SK-N-SH (cell line): Measurements from ENCODE around the gene BORCS6. TPM values are rescaled to one million over a fixed set of nuclear protein-coding genes. Genes with fewer than 3 reads are reported as not detected.

Experiments
- CTCF ChIA-PET: fragments of 300-600, 350-600 bp; formaldehyde crosslinking; extraction: SDS; loops from one replicate; lab custom pipeline; 2021; lab: Yijun Ruan, JAX
- POLR2A ChIA-PET: fragments of 350-600 bp; sonication (Branson Sonifier 250); formaldehyde crosslinking; extraction: SDS; loops from one replicate; lab custom pipeline; 2020; ENCODE audit warnings: antibody characterized with exemption, inconsistent platforms; lab: Yijun Ruan, JAX
- DNase-seq: peaks from one replicate; pipeline ENCODE4 v3.0.0; 2012
- H2AFZ ChIP-seq: fragments of 200-600 bp; sonication (generic); 2 replicates; pipeline ENCODE4 v1.8.1; 2016; ENCODE audit warnings: antibody characterized with exemption, mild to moderate bottlenecking, low read depth
- H3F3A ChIP-seq: fragments of 200-600 bp; sonication (generic); replicated peaks from 2 replicates; pipeline ENCODE3; 2016; ENCODE audit warnings: antibody characterized with exemption, mild to moderate bottlenecking; ENCODE audit not compliant: insufficient read depth
- H3K27ac ChIP-seq, 2 experiments: fragments of 200-500 bp in 1 of 2; fragments of 200-600 bp in 1 of 2; sonication (Bioruptor generic) in 1 of 2; sonication (generic), shearing (Covaris generic) in 1 of 2; 2 replicates each; pipeline versions ENCODE4 v1.5.1 to v1.6.1; 2014 to 2016; ENCODE audit warnings: low read depth in 2 of 2, inconsistent platforms in 1 of 2, low read length in 1 of 2, mild to moderate bottlenecking in 1 of 2, mixed read lengths in 1 of 2
- H3K27me3 ChIP-seq: fragments of 200-600 bp; sonication (generic), shearing (Covaris generic); 2 replicates; pipeline ENCODE4 v1.6.1; 2016; ENCODE audit warnings: mixed run types; ENCODE audit not compliant: insufficient read depth
- H3K36me3 ChIP-seq, 2 experiments: fragments of 200-500 bp in 1 of 2; fragments of 200-600 bp in 1 of 2; sonication (Bioruptor generic) in 1 of 2; sonication (generic) in 1 of 2; replicated peaks in 1 of 2; 2 replicates each; pipeline versions ENCODE3 to v1.5.1; 2014 to 2016; ENCODE audit warnings: low read length in 1 of 2, mild to moderate bottlenecking in 1 of 2; ENCODE audit not compliant: insufficient read depth in 2 of 2, control insufficient read depth in 1 of 2
- H3K4me1 ChIP-seq, 2 experiments: fragments of 200-500 bp in 1 of 2; fragments of 200-600 bp in 1 of 2; sonication (Bioruptor generic) in 1 of 2; sonication (generic), shearing (Covaris generic) in 1 of 2; 2 replicates each; pipeline versions ENCODE4 v1.5.1 to v1.6.1; 2014 to 2016; ENCODE audit warnings: low read depth in 1 of 2, low read length in 1 of 2, mixed run types in 1 of 2; ENCODE audit not compliant: insufficient read depth in 2 of 2, control insufficient read depth in 1 of 2
- H3K4me2 ChIP-seq: fragments of 200-600 bp; sonication (generic), shearing (Covaris generic); 2 replicates; pipeline ENCODE4 v1.6.1; 2017; ENCODE audit warnings: mixed run types
- H3K4me3 ChIP-seq, 2 experiments: fragments of 200-500 bp in 1 of 2; fragments of 200-600 bp in 1 of 2; sonication (Bioruptor generic) in 1 of 2; sonication (generic), shearing (Covaris generic) in 1 of 2; 2 replicates each; pipeline versions ENCODE4 v1.5.1 to v1.8.1; 2014 to 2016; ENCODE audit warnings: low read depth in 2 of 2, inconsistent platforms in 1 of 2, low read length in 1 of 2, mild to moderate bottlenecking in 1 of 2, mixed read lengths in 1 of 2, moderate library complexity in 1 of 2
- H3K79me2 ChIP-seq: fragments of 200-600 bp; sonication (generic); 2 replicates; pipeline ENCODE4 v1.8.1; 2017; ENCODE audit warnings: mild to moderate bottlenecking; ENCODE audit not compliant: insufficient read depth
- H3K9ac ChIP-seq: fragments of 200-600 bp; sonication (generic); 2 replicates; pipeline ENCODE4 v1.6.1; 2017; ENCODE audit warnings: mixed run types
- H3K9me2 ChIP-seq: fragments of 200-600 bp; sonication (generic); 2 replicates; pipeline ENCODE4 v1.6.1; 2017; ENCODE audit warnings: mixed run types
- H3K9me3 ChIP-seq: fragments of 200-600 bp; sonication (generic); 2 replicates; pipeline ENCODE4 v1.6.1; 2017; ENCODE audit warnings: mixed run types, mild to moderate bottlenecking, moderate library complexity
- H4K20me1 ChIP-seq: fragments of 200-600 bp; sonication (generic); 2 replicates; pipeline ENCODE4 v1.6.1; 2017; ENCODE audit warnings: mild to moderate bottlenecking, mixed run types; ENCODE audit not compliant: insufficient read depth
- CTCF ChIP-seq: fragments of 200-600 bp; sonication (generic); IDR thresholded peaks from 2 replicates; pipeline ENCODE4 v1.6.1; 2017; ENCODE audit warnings: antibody characterized with exemption, mild to moderate bottlenecking, moderate library complexity
- ELF1 ChIP-seq: IDR thresholded peaks from 2 replicates; pipeline ENCODE4 v1.4.0; 2012
- EZH2phosphoT487 ChIP-seq: fragments of 200-600 bp; sonication (generic); IDR thresholded peaks from 2 replicates; pipeline ENCODE4 v1.6.1; 2017; ENCODE audit warnings: low read depth, mixed run types, mild to moderate bottlenecking, antibody characterized with exemption, moderate library complexity, borderline replicate concordance
- FOSL2 ChIP-seq: IDR thresholded peaks from 2 replicates; pipeline ENCODE4 v1.4.0; 2012; ENCODE audit warnings: low read depth, mild to moderate bottlenecking, moderate library complexity, borderline replicate concordance
- FOXJ3 ChIP-seq: sonication (generic); formaldehyde crosslinking; IDR thresholded peaks from 2 replicates; pipeline ENCODE4 v1.5.1; 2020; ENCODE audit warnings: mild to moderate bottlenecking, missing genetic modification reagents
- FOXM1 ChIP-seq: IDR thresholded peaks from 2 replicates; pipeline ENCODE4 v1.4.0; 2012; ENCODE audit warnings: low read depth, mild to moderate bottlenecking
- GABPA ChIP-seq: IDR thresholded peaks from 2 replicates; pipeline ENCODE4 v1.4.0; 2012; ENCODE audit warnings: low read depth, mild to moderate bottlenecking
- IRF3 ChIP-seq: fragments of 150-350 bp; IDR thresholded peaks from 2 replicates; pipeline ENCODE4 v1.6.1; 2016; ENCODE audit warnings: mild to moderate bottlenecking, low read depth, low read length
- MAX ChIP-seq: IDR thresholded peaks from 2 replicates; pipeline ENCODE4 v1.4.0; 2012; ENCODE audit warnings: low read depth
- MXI1 ChIP-seq: IDR thresholded peaks from 2 replicates; pipeline ENCODE4 v1.6.1; 2012; ENCODE audit warnings: mild to moderate bottlenecking, low read depth, low read length, improper control_type of control experiment
- NFIC ChIP-seq: IDR thresholded peaks from 2 replicates; pipeline ENCODE4 v1.4.0; 2012; ENCODE audit warnings: borderline replicate concordance
- RAD21 ChIP-seq: IDR thresholded peaks from 2 replicates; pipeline ENCODE4 v1.6.1; 2012; ENCODE audit warnings: mild to moderate bottlenecking, low read length
- REST ChIP-seq: IDR thresholded peaks from 2 replicates; pipeline ENCODE4 v1.6.1; 2012; ENCODE audit warnings: mild to moderate bottlenecking, low read depth, low read length, moderate library complexity
- RFX5 ChIP-seq: IDR thresholded peaks from 2 replicates; pipeline ENCODE4 v1.6.1; 2012; ENCODE audit warnings: mild to moderate bottlenecking, improper control_type of control experiment, low read length
- RXRA ChIP-seq: IDR thresholded peaks from 2 replicates; pipeline ENCODE4 v1.4.0; 2012; ENCODE audit warnings: low read depth, mild to moderate bottlenecking, borderline replicate concordance
- SIN3A ChIP-seq: IDR thresholded peaks from 2 replicates; pipeline ENCODE4 v1.6.1; 2012; ENCODE audit warnings: low read depth, mild to moderate bottlenecking, low read length, moderate library complexity, borderline replicate concordance
- SMC3 ChIP-seq: IDR thresholded peaks from 2 replicates; pipeline ENCODE4 v1.6.1; 2012; ENCODE audit warnings: low read depth, low read length, improper control_type of control experiment
- TAF1 ChIP-seq: IDR thresholded peaks from 2 replicates; pipeline ENCODE4 v1.6.1; 2012; ENCODE audit warnings: low read depth, mild to moderate bottlenecking, low read length, moderate library complexity, borderline replicate concordance
- TEAD4 ChIP-seq: IDR thresholded peaks from 2 replicates; pipeline ENCODE4 v1.4.0; 2012; ENCODE audit warnings: mild to moderate bottlenecking, borderline replicate concordance; ENCODE audit not compliant: insufficient read depth
- USF2 ChIP-seq: fragments of 150-350 bp; IDR thresholded peaks from 2 replicates; pipeline ENCODE4 v1.6.1; 2017; ENCODE audit warnings: antibody characterized with exemption, low read length, low read depth, borderline replicate concordance
- WGBS: methylation state at CpG from one replicate; pipeline ENCODE4 v1.1.6; 2017; ENCODE audit warnings: low lambda C conversion rate; 5-methylcytosine and 5-hydroxymethylcytosine counted together
- polyA plus RNA-seq, 3 experiments: library from polyadenylated mRNA; depleted of rRNA; stranded (reverse); fragments of >200 nt; gene quantifications; 2 replicates each; pipeline ENCODE4 v1.2.3, GENCODE V29; 2012

The BORCS6 gene
- polyA plus RNA-seq, 1 of the 3 experiments (the other 2 are of a cell fraction) = 4.3 TPM

- TF ChIP-seq REST (no peak), FOSL2 (peak; percentile 54), SMC3 (no peak), ELF1 (peak; percentile 66), USF2 (no peak), RXRA (peak; percentile 63; the same call in 1 of the 2 replicates), GABPA (peak; percentile 64), RFX5 (no peak)
Measured at GRCh38 chr17:8226536-8227237, 36.7 kb upstream of the BORCS6 start (continued).

GRCh38 chr17:8225813-8226535, 36.0 kb upstream of the BORCS6 start:
- DNase-seq = no peak
- H3K27ac ChIP-seq = peak overlapping the region; percentile 82 to 95
- POLR2A ChIA-PET = no interaction called here
- peak overlapping the region; percentile 55; the same call in 1 of the 2 replicates for H3K9ac ChIP-seq
- H3K36me3 ChIP-seq = peaks cover 8 to 29% of the 10 kb centered on the region in 2 experiments
- peak overlapping the region; percentile 55 for H3K4me3 ChIP-seq
- H4K20me1 ChIP-seq = 0 out of 2 replicates have a peak, but pooled peaks cover 4% of the 10 kb centered on the region
- no peak overlapping the region for H2AFZ ChIP-seq
- WGBS = 22% methylated on average over 20 of the region's 20 CpGs
- peak overlapping the region; percentile 60 for H3K4me2 ChIP-seq
- H3K27me3 ChIP-seq = no peaks in the 10 kb centered on the region
- H3F3A ChIP-seq = peaks cover 46% of the 10 kb centered on the region
- H3K79me2 ChIP-seq = no peaks in the 10 kb centered on the region
- H3K9me3 ChIP-seq = no peaks in the 10 kb centered on the region
- no peaks in the 10 kb centered on the region for H3K9me2 ChIP-seq
- CTCF ChIA-PET = interaction anchor here (1.0 to 6.5 kb wide), 6 partner anchors 21 to 107 kb away, joined by 3 to 55 read pairs (median 6); partner anchors contain the start of genes BORCS6 and RANGRF
- peaks cover 8 to 23% of the 10 kb centered on the region in 2 experiments; a peak in 3 of 4 replicates for H3K4me1 ChIP-seq
- TF ChIP-seq EZH2phosphoT487 (no peak), ELF1 (no peak), RXRA (no peak), IRF3 (no peak), TEAD4 (peak; percentile 34; the same call in 1 of the 2 replicates), CTCF (no peak), RAD21 (no peak), MAX (no peak), FOSL2 (peak; percentile 52), FOXM1 (no peak), SMC3 (no peak), MXI1 (no peak), TAF1 (0 out of 2 replicates have a peak, but pooled peaks have one; percentile 36), FOXJ3 (CRISPR knock-in tag) (no peak), NFIC (no peak), SIN3A (no peak)
